Measurements from ENCODE around the gene NCKAP5L. TPM values are rescaled to one million over a fixed set of nuclear protein-coding genes. Genes with fewer than 3 reads are reported as not detected.

The NCKAP5L gene
- total and polyA plus RNA-seq, 9 of the 15 experiments (the other 6 are each of a cell fraction or from before 2014, with no cell fraction given) = 0.01 to 14.4 (median 3.7) TPM

DNA sequence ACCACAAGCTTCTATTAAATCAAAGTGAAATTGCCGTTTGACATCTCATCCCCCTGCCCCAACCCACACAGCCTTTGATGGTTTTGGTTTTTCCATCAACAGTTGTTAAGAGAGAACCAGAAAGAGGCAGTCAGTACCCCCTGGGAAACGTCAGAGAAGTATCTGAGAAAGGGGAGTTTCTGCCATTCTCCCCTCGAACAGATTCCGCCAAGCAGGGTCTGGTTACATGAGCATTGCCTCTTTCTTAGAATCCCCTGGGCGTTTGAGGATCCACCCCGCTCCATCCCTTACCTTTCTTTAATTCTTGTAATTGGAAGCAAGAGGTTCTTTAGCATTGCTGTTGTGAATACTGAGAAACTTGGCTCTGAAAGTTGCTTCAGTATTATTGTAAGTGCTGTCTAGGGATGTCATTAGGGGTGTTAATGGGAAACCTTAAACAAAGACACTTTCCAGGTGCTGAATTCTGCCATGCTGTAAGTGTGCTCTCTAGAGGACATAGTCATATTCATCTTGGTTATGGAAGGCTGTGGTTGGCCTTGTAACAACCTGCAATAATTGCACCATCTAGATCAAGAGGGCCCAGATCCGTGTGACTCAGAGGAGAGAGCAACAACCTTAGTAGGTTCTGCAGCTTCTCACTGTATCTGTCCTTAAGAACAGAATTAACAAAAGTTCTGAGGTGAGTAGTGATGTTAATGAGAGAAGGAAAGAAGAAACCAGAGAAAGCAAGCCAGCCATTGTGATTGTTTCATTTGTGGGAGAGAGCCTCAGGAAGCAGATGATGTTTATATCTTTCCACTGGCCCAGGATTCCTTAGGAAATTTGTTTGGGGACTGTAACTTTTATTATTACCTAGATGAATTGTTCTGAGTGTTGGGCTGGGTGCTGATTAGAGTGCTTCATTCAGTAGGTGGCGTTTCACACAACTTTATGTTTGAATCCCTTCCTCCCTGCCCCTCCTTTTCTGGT is 77.9 kb downstream of the NCKAP5L start:
- no peaks in the 10 kb centered on the region for H3K9me1 ChIP-seq (ENCODE audit: control insufficient read depth, insufficient read depth, low read length)
- DNase-seq (ENCODE audit: extremely low read depth in 1 of 4, low spot score in 3 of 4) (peak in 1 of 4 experiments; percentile 63), ATAC-seq (peak; percentile 93), FAIRE-seq (no peak)
- intact Hi-C loops (cut with micrococcal nuclease) = loop anchor here (1.0 kb wide), 1 partner anchor 106 kb away; no protein-coding TSS in a partner anchor
- peak overlapping the region in 1 of 2 experiments; percentile 49; a peak in 1 of 4 replicates for H3K9ac ChIP-seq (ENCODE audit: insufficient read depth in 1 of 2, low read depth in 2 of 2, low read length in 2 of 2)
- H3K27me3 ChIP-seq (ENCODE audit: control insufficient read depth in 2 of 2, insufficient read depth in 2 of 2, low read length in 2 of 2) = no peaks in the 10 kb centered on the region
- no peak overlapping the region for H3K4me3 ChIP-seq
- peaks cover 7% of the 10 kb centered on the region for H4K20me1 ChIP-seq (replicated peaks; ENCODE audit: control insufficient read depth, insufficient read depth, low read length)
- peak overlapping the region; percentile 56 for H3K27ac ChIP-seq (ENCODE audit: extremely low read depth, low read depth, low read length)
- BruUV-seq (replicated peaks) = no TSS peak
- peak overlapping the region; percentile 62 for H3K4me2 ChIP-seq (ENCODE audit: insufficient read depth, low read length)
- H3K36me3 ChIP-seq (ENCODE audit: control insufficient read depth, insufficient read depth, low read length) = peaks cover 70% of the 10 kb centered on the region
- in situ Hi-C loops (cut with MboI) = no loop called here
- CTCF ChIA-PET (ENCODE audit: low intra/inter-chr PET ratio) = interaction anchor here (1.1 kb wide), 1 partner anchor 8 kb away, joined by 3 read pairs; no protein-coding TSS in a partner anchor
- WGBS (ENCODE audit: insufficient coverage, low coverage, missing lambda C conversion rate) = 44% methylated on average over 8 of the region's 8 CpGs
- no peak overlapping the region for H2AFZ ChIP-seq (ENCODE audit: low read depth, low read length)
- H3K79me2 ChIP-seq (ENCODE audit: control insufficient read depth, insufficient read depth, low read length) = peaks cover 96% of the 10 kb centered on the region
- POLR2A ChIA-PET = interaction anchor here (0.5 to 3.0 kb wide), 9 partner anchors 9 to 127 kb away, joined by 3 to 22 read pairs (median 4); partner anchors contain the start of genes PRPF40B and TMBIM6
- H3K4me1 ChIP-seq (replicated peaks in 1 of 2; ENCODE audit: control insufficient read depth in 2 of 2, insufficient read depth in 2 of 2, low read length in 2 of 2) = peaks cover 3 to 27% of the 10 kb centered on the region in 2 experiments; a peak in 4 of 5 replicates
- no peaks in the 10 kb centered on the region for H3K9me3 ChIP-seq (replicated peaks; ENCODE audit: control insufficient read depth, insufficient read depth, low read depth, low read length)
- TF ChIP-seq, protein P1, sequence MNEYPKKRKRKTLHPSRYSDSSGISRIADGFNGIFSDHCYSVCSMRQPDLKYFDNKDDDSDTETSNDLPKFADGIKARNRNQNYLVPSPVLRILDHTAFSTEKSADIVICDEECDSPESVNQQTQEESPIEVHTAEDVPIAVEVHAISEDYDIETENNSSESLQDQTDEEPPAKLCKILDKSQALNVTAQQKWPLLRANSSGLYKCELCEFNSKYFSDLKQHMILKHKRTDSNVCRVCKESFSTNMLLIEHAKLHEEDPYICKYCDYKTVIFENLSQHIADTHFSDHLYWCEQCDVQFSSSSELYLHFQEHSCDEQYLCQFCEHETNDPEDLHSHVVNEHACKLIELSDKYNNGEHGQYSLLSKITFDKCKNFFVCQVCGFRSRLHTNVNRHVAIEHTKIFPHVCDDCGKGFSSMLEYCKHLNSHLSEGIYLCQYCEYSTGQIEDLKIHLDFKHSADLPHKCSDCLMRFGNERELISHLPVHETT (CRISPR knock-in tag; conservative IDR thresholded peaks at IDR 0.05 in 1 of 2, IDR thresholded peaks at IDR 0.05 in 1 of 2) = no peak
- TF ChIP-seq DNMT1 (IDR thresholded peaks at IDR 0.05) = no peak
- TF ChIP-seq CBX5 (IDR thresholded peaks at IDR 0.05; ENCODE audit: borderline replicate concordance, low read depth) = no peak
- no peak for TF ChIP-seq KDM4B (IDR thresholded peaks at IDR 0.05; ENCODE audit: borderline replicate concordance in 2 of 2, low read depth in 1 of 2)
- no peak for TF ChIP-seq POLR2B (IDR thresholded peaks at IDR 0.05; ENCODE audit: low read depth, partially characterized antibody)
- no peak for TF ChIP-seq KDM1A (IDR thresholded peaks at IDR 0.05)
- TF ChIP-seq, protein P2, sequence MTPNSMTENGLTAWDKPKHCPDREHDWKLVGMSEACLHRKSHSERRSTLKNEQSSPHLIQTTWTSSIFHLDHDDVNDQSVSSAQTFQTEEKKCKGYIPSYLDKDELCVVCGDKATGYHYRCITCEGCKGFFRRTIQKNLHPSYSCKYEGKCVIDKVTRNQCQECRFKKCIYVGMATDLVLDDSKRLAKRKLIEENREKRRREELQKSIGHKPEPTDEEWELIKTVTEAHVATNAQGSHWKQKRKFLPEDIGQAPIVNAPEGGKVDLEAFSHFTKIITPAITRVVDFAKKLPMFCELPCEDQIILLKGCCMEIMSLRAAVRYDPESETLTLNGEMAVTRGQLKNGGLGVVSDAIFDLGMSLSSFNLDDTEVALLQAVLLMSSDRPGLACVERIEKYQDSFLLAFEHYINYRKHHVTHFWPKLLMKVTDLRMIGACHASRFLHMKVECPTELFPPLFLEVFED (CRISPR knock-in tag; conservative IDR thresholded peaks at IDR 0.05) = 0 out of 2 replicates have a peak, but pooled peaks have one; percentile 6
- TF ChIP-seq ZNF224 (CRISPR knock-in tag; IDR thresholded peaks at IDR 0.05) = no peak
- no peak for TF ChIP-seq ZNF3 (CRISPR knock-in tag; IDR thresholded peaks at IDR 0.05)
- TF ChIP-seq, protein P3, sequence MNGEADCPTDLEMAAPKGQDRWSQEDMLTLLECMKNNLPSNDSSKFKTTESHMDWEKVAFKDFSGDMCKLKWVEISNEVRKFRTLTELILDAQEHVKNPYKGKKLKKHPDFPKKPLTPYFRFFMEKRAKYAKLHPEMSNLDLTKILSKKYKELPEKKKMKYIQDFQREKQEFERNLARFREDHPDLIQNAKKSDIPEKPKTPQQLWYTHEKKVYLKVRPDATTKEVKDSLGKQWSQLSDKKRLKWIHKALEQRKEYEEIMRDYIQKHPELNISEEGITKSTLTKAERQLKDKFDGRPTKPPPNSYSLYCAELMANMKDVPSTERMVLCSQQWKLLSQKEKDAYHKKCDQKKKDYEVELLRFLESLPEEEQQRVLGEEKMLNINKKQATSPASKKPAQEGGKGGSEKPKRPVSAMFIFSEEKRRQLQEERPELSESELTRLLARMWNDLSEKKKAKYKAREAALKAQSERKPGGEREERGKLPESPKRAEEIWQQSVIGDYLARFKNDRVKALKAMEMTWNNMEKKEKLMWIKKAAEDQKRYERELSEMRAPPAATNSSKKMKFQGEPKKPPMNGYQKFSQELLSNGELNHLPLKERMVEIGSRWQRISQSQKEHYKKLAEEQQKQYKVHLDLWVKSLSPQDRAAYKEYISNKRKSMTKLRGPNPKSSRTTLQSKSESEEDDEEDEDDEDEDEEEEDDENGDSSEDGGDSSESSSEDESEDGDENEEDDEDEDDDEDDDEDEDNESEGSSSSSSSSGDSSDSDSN (IDR thresholded peaks at IDR 0.05; ENCODE audit: borderline replicate concordance in 1 of 2, low read depth in 2 of 2, low read length in 2 of 2) = 0 out of 4 replicates have a peak, but pooled peaks of 1 of the 2 experiments have one; percentile 32
- TF ChIP-seq STAG1 (CRISPR knock-in tag; IDR thresholded peaks at IDR 0.05; ENCODE audit: borderline replicate concordance) = no peak
- no peak for TF ChIP-seq PHF21A (IDR thresholded peaks at IDR 0.05; ENCODE audit: borderline replicate concordance, low read depth)

Data from K562 (cell line).